DND-41 (cell line): Measurements from ENCODE around the gene CIDEA.
"Not testable (repeated sequence)": the region's sequence is repeated elsewhere in the genome, so short reads cannot be mapped to it uniquely, and the experiment has no call there.

ENCODE experiments used
- EZH2 ChIP-seq: IDR thresholded peaks from 3 replicates; pipeline ENCODE4 v1.6.1; 2012; ENCODE audit warnings: borderline replicate concordance, low read depth, mild to moderate bottlenecking, moderate library complexity, low read length, inconsistent platforms; ENCODE audit not compliant: severe bottlenecking
- TF ChIP-seq, protein P1 (sequence below): IDR thresholded peaks from 2 replicates; pipeline ENCODE4 v1.5.1; 2012; ENCODE audit warnings: borderline replicate concordance, low read length, moderate library complexity, mild to moderate bottlenecking; ENCODE audit not compliant: poor library complexity, severe bottlenecking; ENCODE audit errors: extremely low read depth

DNA sequence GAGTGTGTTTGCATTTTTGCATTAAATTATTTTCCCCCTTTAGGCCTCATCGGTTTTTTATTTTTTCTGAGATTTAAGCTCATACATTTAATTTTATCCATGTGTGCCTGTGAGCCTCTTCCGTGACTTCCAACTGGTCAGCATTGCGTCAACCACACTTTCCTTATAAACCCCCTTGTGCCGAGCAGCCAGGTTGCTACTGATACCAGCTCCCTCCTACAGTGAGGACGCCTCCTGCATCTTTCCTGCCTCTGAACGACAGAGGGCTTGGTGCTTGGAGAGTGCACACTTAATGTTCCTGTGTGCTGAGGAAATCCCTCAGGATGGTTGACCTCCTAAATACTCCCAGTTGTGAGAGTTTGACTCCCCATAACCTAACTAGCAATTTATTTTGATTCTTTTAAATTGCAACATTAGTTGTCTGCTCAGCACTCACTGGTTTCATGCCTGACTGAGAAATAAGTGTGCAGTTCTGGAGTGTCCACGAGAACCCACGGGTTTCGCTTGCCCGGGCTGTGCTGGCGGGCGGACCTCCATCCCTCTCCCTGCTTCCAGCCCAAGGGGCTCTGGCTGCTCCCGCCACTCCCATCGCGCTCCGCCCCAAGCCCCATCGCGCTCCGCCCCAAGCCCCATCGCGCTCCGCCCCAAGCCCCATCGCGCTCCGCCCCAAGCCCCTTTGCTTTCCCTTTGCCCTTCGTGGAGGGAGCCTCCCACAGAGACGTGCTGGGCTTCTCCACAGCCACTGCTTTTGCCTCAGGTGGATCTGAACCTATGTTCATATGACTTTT lies 26.6 kb upstream of the CIDEA start:
- TF ChIP-seq, protein P1, sequence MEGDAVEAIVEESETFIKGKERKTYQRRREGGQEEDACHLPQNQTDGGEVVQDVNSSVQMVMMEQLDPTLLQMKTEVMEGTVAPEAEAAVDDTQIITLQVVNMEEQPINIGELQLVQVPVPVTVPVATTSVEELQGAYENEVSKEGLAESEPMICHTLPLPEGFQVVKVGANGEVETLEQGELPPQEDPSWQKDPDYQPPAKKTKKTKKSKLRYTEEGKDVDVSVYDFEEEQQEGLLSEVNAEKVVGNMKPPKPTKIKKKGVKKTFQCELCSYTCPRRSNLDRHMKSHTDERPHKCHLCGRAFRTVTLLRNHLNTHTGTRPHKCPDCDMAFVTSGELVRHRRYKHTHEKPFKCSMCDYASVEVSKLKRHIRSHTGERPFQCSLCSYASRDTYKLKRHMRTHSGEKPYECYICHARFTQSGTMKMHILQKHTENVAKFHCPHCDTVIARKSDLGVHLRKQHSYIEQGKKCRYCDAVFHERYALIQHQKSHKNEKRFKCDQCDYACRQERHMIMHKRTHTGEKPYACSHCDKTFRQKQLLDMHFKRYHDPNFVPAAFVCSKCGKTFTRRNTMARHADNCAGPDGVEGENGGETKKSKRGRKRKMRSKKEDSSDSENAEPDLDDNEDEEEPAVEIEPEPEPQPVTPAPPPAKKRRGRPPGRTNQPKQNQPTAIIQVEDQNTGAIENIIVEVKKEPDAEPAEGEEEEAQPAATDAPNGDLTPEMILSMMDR, result not testable (repeated sequence)
- TF ChIP-seq EZH2, result not testable (repeated sequence)
